Heart left ventricle (tissue), 13 donors: ENCODE results near the gene TRAF7.

Source experiments
- CTCF ChIP-seq, 12 donors: fragments of 200-600 bp; sonication (generic) in 4 of 12; IDR thresholded peaks; one replicate each; pipeline versions ENCODE4 v1.5.0 to v1.8.0; 2018 to 2022; ENCODE audit warnings: antibody characterized with exemption in 12 of 12, mild to moderate bottlenecking in 5 of 12
- POLR2A ChIP-seq, 2 donors: fragments of 450-650 bp; IDR thresholded peaks; one replicate each; pipeline ENCODE4 v1.6.1; 2017; ENCODE audit warnings: antibody characterized with exemption in 2 of 2, mild to moderate bottlenecking in 2 of 2, moderate library complexity in 2 of 2
- donor health status: ischemic (EF 13 %, LVEDD 7.1; RV severe dilation, severe dysfunction).
- donor health status: DM: no; HTN: yes; CAD: no.
- donor health status: DM: no; HTN: no; CAD: no.
- donor health status: ischemic (EF 25% LVEDD 6.9; RV normal size, moderate dysfunction).
- donor health status: ischemic (EF 25% LVEDD 5.7; RV mildly dilated, moderate dysfunction).
- donor health status: ischemic (EF 35%, LVEDD 5.7; RV mildly dilated, moderate dysfunction).
- donor health status: nonischemic (EF 11% LVEDD 7.7; RV severe dilation, severe dysfunction).
- donor health status: DM: yes; HTN: yes; CAD: no.
- donor health status: PGD.
- donor health status: ischemic (EF 29% LVEDD 5.4; RV normal size, mild dysfunction).
- donor health status: nonischemic (EF 23%, LVEDD 6.1; RV moderate dilation, normal function).

GRCh38 chr16:2162676-2163118, 7.1 kb downstream of the TRAF7 start:
- no peak for TF ChIP-seq CTCF (IDR thresholded peaks at IDR 0.05)
- TF ChIP-seq POLR2A (IDR thresholded peaks at IDR 0.05) = no peak
